SKM-1 (cell line): Measurements from ENCODE around the gene TREH.
"Not testable (repeated sequence)": the region's sequence is repeated elsewhere in the genome, so short reads cannot be mapped to it uniquely, and the experiment has no call there.

Experiments
- DNase-seq: peaks from one replicate; lab custom pipeline; 2025; ENCODE audit not compliant: unreplicated experiment; lab: John Stamatoyannopoulos, UW

The TREH gene

GRCh38 chr11:118697346-118697745, 17.9 kb upstream of the TREH start:
- DNase-seq, result no peak

- DNase-seq, result no peak
Observed at GRCh38 chr11:118696673-118697226, 17.3 kb upstream of the TREH start.

GRCh38 chr11:118694771-118695170, 15.3 kb upstream of the TREH start:
- DNase-seq, result no peak

GRCh38 chr11:118694185-118694584, 14.7 kb upstream of the TREH start:
- DNase-seq, result no peak

GRCh38 chr11:118691926-118692830, 12.7 kb upstream of the TREH start:
- DNase-seq, result no peak

- no peak for DNase-seq
Observed at GRCh38 chr11:118690553-118691304, 11.3 kb upstream of the TREH start.

GRCh38 chr11:118689852-118690552, 10.6 kb upstream of the TREH start:
- DNase-seq, result peak; percentile 62

- DNase-seq, result no peak
Observed at GRCh38 chr11:118689503-118689851, 10.0 kb upstream of the TREH start.

- no peak for DNase-seq
Observed at GRCh38 chr11:118688851-118689502, 9.5 kb upstream of the TREH start.

- DNase-seq, result not testable (repeated sequence)
Observed at GRCh38 chr11:118688339-118688738, 8.9 kb upstream of the TREH start.

GRCh38 chr11:118687906-118688305, 8.5 kb upstream of the TREH start:
- no peak for DNase-seq

- no peak for DNase-seq
Observed at GRCh38 chr11:118684187-118684586, 4.7 kb upstream of the TREH start.

GRCh38 chr11:118682939-118683338, 3.5 kb upstream of the TREH start:
- not testable (repeated sequence) for DNase-seq

- no peak for DNase-seq
Observed at GRCh38 chr11:118682372-118682771, 2.9 kb upstream of the TREH start.

GRCh38 chr11:118678908-118679307, 542 bp downstream of the TREH start:
- not testable (repeated sequence) for DNase-seq

- no peak for DNase-seq
Observed at GRCh38 chr11:118677977-118678376, 1.5 kb downstream of the TREH start.

- DNase-seq, result no peak
Observed at GRCh38 chr11:118674082-118674435, 5.4 kb downstream of the TREH start.

- DNase-seq, result no peak
Observed at GRCh38 chr11:118673361-118674081, 5.9 kb downstream of the TREH start.

GRCh38 chr11:118672846-118673245, 6.6 kb downstream of the TREH start:
- no peak for DNase-seq

- no peak for DNase-seq
Observed at GRCh38 chr11:118671254-118671653, 8.2 kb downstream of the TREH start.
